ENCODE results near the gene C11orf21.
"Not testable (repeated sequence)": the region's sequence is repeated elsewhere in the genome, so short reads cannot be mapped to it uniquely, and the experiment has no call there.

C11orf21 gene

DNA sequence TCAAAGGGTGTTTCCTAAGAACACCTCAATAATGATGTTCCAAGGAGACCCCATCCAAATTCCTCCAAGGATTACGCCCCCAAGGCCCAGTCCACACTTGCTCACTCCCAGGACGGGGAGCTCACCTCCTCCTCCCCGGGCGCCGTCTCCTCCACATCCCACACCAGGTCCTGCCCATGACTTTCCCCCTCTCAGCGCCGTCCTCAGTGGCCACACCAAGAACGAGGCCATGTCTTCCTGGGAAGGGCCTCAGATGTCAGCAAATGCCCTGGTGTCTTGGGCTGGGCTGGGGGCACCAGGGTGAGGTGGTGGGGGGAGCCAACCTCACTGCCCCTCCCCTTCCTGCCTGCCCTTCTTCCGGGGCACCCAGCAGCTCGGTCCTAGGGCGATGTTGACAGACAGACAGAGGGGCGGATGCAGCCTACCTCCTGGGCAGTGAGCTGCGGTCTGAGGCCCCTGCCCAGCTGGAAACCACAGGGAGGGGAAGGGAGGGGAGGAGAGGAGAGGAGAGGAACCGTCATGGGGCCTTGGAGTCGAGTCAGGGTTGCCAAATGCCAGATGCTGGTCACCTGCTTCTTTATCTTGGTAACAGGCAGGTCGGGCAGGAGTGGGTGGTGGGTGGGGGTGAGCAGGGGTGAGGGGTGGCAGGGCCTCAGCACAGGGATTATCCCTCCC lies at the start of gene C11orf21, which contains the start of gene TSPAN32:
C11orf21 (minus strand) TSS at position 288 of the 675 bp plus-strand sequence; CDS start at position 178, 110 bp downstream.
TSPAN32 (plus strand) TSS at position 383 of the 675 bp plus-strand sequence; CDS start at position 520, 137 bp downstream.
- no peak for DNase-seq

DNA sequence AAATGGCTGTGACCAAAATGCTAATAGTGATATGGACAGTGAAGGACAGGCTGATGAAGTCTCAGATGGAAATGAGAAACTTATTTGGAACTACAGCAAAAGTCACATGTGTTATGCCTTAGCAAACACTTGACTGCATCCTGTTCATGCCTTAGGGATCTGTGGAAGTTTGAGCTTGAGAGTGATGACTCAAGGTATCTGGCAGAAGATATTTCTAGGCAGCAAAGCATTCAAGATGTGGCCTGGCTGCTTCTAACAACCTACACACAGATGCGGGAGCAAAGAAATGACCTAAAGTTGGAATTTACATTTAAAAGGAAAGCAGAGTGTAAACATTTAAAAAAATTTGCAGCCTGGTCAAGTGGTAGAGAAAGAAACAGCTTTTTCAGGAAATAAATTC lies 47.3 kb upstream of the C11orf21 start:
- DNase-seq = no peak

DNA sequence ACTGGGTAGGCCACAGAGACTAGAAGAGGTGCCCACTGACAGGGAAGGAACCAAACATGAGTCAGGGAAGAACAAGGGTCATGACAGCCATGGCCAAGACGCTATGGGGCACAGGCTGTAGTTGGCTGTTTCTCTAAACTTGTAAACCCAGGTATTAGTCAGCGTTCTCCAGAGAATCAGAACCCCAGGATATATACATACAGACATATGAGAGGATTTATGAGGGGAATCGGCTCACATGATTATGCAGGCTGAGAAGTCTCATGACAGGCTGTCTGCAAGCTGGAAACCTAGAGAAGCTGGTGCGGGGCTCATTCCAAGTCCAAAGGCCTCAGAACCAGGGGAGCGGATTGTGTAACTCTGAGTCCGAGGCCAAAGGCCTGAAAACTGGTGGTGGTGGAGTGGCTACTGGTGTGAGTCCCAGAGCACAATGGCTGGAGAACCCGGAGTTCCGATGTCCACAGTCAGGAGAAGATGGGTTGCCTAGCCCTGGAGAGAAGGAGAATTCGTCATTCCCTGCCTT lies 45.7 kb upstream of the C11orf21 start:
- no peak for DNase-seq

DNA sequence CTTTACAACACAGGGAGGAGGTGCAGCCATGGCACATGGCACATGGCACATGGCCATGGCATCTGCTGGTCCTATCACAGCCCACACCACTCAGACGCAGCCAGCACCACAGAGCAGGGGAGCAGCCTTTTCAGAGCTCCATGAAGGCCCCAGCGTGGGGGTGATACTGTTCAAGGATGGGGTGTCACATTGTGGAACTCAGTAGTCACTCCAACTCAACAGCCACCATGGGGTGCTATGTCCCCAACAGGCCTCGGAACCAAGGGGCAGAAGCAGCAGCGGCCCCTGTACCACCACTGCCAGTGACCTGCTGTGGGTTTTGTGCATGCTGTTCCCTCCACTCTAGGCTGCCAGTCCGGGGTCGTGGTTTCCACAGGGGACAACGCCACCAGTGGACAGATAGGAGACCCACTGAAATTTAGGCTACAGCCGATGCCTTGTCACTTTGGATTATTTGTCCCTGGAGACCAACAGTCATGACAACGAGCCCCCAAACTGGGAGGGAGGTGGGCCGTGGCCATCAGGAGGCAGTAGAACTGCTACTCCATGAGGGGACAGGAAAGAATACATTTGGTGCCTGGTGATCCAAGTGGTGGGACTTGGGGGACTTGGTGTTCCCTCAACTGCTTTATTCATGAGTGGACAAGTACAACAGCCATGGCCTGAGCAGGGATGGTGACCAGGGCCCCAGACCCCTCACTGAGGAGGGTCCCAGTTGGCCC lies 45.0 kb upstream of the C11orf21 start:
- no peak for DNase-seq

DNA sequence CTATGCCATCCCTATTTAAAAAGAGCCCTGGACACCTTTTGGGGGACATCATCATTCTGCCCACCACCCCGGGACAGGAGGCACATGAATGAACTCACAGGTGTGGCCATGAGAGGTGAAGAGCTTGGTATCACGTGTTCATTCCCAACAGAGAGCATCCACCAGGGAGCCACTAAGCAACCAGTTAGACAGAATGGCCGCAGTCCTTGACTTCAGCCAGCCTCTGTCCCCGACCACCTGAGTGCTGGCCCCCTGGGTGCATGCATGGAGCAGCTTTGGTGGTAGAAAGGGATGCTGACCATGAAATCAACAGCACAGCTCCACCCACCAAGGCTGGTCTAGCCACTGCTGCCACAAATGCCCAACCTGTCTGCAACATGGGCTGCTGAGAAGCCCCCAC lies 44.3 kb upstream of the C11orf21 start:
- DNase-seq = no peak

DNA sequence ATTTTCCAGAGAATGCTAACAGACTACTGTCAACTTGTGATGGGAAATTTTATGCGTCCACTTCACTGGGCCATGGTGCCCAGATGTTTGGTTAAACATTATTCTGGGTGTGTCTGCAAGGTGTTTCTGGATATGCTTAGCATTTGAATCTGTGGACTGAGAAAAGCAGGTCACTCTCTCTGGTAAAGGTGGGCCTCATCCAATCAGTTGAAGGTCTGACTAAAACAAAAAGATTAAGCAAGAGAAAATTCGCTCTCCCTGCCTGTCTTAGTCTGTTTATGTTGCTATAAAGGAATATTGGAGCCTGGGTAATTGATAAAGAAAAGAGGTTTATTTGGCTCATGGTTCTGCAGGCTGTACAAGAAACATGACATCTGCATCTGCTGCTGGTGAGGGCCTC lies 43.3 kb upstream of the C11orf21 start:
- DNase-seq = no peak

DNA sequence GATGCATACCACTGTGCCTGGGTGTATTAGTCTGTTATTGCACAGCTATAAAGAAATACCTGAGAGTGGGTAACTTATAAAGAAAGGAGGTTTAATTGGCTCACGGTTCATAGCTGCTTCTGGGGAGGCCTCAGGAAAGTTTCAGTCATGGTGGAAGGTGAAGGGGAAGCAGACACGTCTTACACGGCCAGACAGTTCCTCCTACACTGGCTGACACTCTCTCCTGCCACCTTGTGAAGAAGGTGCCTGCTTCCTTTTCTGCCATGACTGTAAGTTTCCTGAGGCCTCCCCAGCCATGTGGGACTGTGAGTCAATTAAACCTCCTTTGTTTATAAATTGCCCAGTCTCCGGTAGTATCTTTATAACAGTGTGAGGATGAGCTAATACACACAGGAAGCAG lies 41.8 kb upstream of the C11orf21 start:
- DNase-seq = no peak

DNA sequence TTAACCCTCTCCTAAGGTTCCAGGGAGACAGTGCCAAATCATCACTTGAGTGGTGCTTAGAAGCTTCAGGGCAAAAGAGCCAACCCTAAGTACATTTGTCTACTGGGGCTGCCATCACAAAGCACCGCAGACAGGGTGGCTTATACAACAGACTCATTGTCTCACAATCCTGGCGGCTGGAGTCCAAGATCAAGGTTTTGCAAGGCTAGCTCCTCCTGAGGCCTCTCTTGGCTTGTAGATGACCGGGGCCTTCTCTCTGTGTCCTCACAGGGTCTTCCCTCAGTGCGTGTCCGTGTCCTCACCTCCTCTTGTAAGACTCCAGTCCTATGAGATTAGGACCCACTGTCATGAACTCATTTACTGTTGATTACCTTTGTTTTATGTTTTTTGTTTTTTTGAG lies 41.3 kb upstream of the C11orf21 start:
- no peak for DNase-seq

DNA sequence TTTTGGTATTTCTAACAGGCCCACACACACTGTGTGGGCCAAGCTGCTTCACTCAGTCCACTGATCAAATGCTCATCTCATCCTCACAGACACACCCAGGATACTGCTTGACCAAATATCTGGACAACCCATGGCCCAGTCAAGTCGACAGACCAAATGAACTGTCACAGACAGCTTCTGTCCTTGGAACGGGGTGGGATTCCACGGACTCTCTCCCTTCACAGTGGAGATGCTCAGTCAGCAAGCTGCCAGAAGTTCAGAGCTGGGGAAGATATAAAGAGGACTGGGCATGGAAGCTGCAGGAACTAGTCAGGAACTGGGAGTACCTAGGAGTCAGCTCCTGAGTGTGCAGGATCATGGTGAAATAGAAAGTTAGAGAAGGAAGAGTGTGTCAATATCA lies 40.8 kb upstream of the C11orf21 start:
- no peak for DNase-seq

DNA sequence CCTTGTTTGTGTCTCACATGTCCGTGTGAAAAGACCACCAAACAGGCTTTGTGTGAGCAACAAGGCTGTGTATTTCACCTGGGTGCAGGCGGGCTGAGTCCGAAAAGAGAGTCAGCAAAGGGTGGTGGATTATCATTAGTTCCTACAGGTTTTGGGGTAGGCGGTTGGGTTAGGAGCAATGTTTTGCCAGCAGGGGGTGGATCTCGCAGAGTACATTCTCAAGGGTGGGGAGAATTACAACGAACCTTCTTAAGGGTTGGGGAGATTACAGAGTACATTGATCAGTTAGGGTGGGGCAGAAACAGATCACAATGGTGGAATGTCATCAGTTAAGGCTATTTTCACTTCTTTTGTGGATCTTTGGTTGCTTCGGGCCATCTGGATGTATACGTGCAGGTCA lies 37.0 kb upstream of the C11orf21 start:
- DNase-seq = not testable (repeated sequence)

DNA sequence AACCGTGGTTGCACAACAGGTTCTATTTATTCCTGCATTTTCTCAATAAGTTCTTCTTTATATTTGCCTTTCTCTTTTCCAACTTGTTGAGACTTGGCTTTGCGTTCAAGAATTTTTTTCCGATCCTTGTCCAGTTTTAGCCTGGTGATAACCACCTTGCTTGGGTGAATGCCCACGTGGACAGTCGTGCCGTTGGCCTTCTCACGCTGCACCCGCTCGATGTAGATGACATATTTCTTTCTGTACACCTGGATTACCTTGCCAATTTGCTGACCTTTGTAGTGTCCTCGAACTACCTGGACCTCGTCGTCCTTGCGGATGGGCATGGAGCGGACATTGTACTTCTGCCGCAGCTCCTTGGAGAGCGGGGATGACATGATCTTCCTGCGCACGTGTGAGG lies 33.6 kb upstream of the C11orf21 start:
- DNase-seq = not testable (repeated sequence)

DNA sequence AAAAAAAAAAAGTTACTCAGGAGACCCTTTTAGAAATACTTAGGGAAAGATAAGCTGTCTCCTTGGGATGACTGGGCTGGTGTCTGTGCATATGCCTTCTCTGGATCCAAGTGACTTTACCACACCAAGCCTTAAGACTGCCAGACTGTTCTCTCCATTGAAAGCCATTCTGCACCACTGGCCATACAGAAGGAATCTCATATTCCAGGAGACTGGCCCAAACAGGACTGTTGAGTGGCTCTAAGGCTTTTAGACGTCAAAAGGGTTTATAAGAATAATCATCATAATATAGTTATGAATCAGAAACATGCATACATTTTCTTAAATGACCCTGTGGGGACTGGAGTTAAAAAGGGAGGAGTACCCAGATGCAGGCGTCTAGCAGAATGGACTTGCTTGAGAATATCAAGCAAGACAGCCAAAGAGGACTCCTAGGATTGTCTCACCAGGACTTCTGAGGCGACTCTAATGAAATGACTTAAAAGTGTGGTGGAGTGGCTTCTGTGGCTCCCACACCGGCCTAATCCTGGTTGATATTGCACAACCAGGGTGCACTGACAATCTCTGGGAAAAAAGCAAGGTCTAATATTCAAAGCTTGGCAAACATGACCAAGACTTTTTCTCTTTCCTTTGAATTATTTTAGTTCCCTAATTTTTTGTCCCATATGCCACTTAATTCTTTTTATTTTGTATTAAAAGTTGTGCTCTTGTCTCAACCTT lies 31.9 kb upstream of the C11orf21 start:
- DNase-seq = not testable (repeated sequence)

DNA sequence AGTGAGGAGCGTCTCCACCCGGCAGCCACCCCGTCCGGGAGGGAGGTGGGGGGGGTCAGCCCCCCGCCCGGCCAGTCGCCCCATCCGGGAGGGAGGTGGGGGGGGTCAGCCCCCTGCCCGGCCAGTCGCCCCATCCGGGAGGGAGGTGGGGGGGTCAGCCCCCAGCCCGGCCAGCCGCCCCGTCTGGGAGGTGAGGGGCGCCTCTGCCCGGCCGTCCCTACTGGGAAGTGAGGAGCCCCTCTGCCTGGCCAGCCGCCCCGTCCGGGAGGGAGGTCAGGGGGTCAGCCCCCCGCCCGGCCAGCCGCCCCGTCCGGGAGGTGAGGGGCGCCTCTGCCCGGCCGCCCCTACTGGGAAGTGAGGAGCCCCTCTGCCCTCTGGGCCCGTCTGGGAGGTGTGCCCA lies 30.9 kb upstream of the C11orf21 start:
- DNase-seq = not testable (repeated sequence)

DNA sequence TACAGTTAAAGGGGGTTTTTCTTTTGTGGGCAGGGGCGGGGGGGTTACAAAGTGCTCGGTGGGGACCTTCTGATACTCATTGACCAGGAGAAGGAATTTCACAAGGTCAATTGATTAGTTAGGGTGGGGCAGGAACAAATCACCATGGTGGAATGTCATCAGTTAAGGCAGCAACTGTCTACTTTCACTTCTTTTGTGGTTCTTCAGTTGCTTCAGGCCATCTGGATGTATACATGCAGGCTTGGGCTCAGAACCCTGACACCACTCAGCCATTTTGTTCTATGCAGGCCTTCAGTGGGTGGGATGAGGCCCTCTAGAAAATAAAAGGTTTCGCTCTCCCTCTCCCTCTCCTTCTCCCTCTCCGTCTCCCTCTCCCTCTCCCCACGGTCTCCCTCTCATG lies 29.7 kb upstream of the C11orf21 start:
- DNase-seq = no peak

DNA sequence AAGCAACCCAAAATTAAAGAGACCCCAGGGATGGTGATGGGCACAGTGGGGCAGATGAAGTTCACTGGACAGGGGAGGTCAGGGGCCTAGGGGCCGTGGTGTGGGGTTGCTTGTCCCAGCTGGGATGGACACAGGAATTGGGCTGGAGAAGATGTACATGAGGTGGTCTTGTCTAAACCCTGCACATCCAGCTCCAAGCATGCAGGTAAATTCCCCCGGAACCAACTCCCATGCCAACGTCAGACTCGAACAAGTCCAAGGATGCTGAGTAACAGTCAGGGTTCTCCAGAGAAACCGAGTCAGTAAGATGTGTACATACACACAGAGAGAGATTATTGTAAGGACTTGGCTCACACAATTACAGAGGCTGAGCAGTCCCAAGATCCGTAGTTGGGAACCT lies 29.0 kb upstream of the C11orf21 start:
- no peak for DNase-seq

DNA sequence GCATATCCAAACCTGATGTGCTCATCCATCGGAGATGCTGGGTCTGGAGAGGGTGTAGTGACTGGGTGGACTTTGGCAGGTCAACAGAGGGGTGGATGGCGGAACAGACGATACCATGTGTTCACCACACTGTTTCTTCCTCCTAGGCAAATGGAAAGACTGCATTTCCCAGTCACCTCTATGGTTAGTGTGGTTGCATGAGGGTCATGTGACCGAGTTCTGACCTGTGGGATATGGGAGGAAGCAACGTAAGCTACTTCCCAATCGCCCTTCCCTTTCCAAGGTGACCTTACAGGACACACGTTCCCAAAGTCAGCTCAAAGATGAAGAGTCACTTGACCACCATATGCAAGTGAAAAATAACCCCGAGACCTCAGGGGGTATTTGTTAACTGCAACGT lies 27.8 kb upstream of the C11orf21 start:
- no peak for DNase-seq

DNA sequence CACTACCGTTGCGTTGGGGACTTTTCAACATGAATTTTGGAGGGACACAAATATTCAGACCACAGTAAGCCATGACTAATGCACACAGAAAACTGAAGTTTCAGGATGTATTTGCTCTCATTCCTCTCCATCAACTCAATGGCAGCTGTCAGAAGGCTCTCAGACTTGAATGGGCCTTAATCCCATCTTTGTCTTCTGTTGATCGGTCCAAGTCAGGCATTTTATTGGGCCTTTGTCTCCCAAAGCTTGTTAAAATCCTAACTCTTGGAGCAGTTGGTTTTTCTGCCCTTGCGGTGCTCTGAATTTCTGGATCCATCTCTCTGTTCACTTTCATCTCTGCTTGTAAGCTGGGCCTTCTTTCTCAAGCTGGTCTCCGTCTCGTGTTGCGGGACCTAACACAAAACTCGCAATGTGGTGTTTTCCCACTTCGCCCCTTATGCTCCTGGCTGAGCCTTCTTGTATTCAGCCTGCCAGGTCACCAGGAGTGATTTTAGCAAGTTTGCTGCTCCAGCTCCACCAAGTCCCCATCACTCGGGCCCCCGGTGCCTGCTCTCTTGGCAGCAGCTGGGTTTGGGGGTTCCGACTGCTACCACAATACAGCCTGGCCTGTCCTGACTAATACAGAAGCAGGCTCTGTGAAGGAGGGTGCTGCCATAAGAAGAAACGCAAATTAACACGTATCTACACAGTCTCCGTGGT lies 27.1 kb upstream of the C11orf21 start:
- no peak for DNase-seq

DNA sequence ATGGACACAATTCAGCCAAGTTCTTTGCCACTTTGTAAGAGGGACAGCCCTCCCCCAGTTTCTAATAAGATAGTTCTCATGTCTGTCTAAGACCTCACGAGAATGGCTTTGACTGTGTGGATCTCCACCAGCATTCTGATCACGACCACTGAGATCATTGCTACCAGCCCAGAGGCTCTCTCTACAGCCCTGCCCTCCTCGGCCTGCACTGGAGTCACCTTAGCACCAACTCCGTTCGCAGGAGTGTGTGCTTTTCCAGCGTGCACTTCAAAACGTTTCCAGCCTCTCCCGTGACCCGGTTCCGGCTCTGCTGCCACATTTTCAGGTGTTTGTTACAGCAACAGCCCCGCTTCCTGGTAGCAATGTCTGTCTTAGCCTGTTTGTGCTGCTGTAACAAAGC lies 26.3 kb upstream of the C11orf21 start:
- no peak for DNase-seq

DNA sequence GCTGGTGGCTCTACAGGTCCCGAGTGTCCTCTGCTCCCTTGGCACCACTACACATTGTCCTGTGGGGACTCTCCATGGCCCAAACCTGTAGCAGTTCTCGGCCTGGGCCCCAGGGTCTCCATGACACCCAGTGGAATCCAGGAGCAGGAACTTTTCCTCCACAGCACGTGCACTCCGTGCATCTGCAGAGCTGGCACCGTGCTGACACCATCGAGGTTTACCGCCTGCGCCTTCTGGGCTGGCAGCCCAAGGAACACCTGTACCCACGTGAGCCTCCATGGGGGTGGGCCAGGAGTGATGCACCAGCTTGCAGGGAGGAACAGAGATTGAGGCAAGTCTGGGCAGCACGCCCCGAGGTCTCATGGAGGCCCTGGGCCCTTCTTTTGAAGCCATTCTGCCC lies 25.3 kb upstream of the C11orf21 start:
- DNase-seq = no peak

DNA sequence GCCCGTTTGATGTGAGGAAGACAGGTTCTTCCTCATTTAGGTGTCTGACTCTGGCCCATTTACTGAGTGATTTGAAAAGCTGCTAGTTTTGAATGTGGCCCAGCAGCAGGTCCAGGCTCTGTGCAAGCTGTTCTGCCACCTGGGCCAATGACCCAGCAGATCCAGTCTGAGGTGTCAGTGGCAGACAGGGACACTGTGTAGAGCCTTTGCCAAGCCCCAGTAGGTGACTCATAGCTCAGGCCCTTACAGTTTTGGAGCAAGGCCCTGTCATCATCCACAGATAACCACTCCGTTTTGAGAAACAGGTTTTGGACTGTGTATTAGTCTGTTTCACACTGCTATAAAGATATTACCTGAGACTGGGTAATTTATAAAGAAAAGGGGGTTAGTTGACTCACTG lies 24.0 kb upstream of the C11orf21 start:
- no peak for DNase-seq

DNA sequence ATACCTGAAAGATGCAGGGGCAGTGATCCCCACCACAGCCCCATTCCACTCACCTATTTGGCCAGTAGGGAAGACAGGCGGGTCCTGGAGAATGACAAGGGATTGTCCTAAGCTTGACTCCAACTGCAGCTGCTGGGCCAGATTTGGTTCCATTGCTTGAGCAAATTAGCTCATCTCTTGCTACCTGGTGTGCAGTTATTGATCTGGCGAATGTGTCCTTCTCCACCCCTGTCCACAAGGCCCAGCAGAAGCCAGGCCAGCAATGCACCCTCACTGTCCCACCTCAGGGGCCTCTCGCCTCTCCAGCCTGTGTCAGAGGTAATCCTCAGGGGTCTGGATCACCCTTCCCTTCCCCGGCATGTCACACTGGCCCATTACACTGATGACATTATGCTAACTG lies 23.4 kb upstream of the C11orf21 start:
- no peak for DNase-seq

DNA sequence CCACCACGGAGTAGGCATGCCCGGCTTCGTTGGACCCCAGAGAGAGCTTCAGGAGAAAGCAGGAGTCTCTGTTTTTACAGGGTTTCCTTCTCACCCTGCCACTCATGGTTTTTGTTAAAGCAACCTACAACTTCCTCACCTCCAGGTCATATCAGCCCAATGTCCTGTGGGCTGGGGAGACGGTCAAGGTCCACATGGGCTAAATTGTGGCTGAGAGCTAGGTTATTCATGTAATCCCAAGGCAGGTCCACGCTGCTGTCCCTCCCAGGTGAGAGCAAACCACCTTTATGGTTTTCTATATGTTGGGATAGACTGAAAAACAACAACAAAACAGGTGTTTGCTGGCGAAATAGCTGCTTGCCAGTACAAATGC lies 19.6 kb upstream of the C11orf21 start:
- no peak for DNase-seq

Measured in activated CD8-positive, alpha-beta memory T cell treated with anti-CD3 and anti-CD28 coated beads for 24 hours (primary cell).